HEK293 (cell line): ENCODE measurements around the gene LRIT3.

Experiments
- CTCF ChIA-PET: fragments of 350-600 bp; formaldehyde crosslinking; extraction: SDS; loops from one replicate; lab custom pipeline; 2021; ENCODE audit warnings: antibody characterized with exemption; lab: Yijun Ruan, JAX
- POLR2A ChIA-PET: fragments of 300-600 bp; formaldehyde crosslinking; extraction: SDS; loops from one replicate; lab custom pipeline; 2020; ENCODE audit warnings: antibody characterized with exemption, inconsistent platforms; lab: Yijun Ruan, JAX
- H3K27ac ChIP-seq: fragments of 200-500 bp; sonication (Bioruptor generic); 2 replicates; pipeline ENCODE4 v1.5.1; 2014; ENCODE audit warnings: low read depth, low read length, control low read depth, inconsistent platforms; ENCODE audit errors: extremely low read depth
- H3K36me3 ChIP-seq, 2 experiments: fragments of 200-500 bp in 1 of 2; sonication (Bioruptor generic) in 1 of 2; 1 replicate in 1 of 2; 2 replicates in 1 of 2; pipeline ENCODE4 v1.5.1; 2014 to 2017; ENCODE audit warnings: inconsistent platforms in 2 of 2, low read length in 2 of 2; ENCODE audit not compliant: control insufficient read depth in 2 of 2, insufficient read depth in 1 of 2
- H3K4me1 ChIP-seq: fragments of 200-500 bp; sonication (Bioruptor generic); 2 replicates; pipeline ENCODE4 v1.5.1; 2014; ENCODE audit warnings: mild to moderate bottlenecking, low read length, inconsistent platforms; ENCODE audit not compliant: control insufficient read depth, insufficient read depth
- H3K4me3 ChIP-seq: 2 replicates; pipeline ENCODE4 v1.5.1; 2011; ENCODE audit warnings: low read depth, mild to moderate bottlenecking, control low read depth, low read length, moderate library complexity
- H3K9me3 ChIP-seq: fragments of 200-500 bp; sonication (Bioruptor generic); 2 replicates; pipeline ENCODE4 v1.5.1; 2014; ENCODE audit warnings: low read depth, low read length, inconsistent platforms; ENCODE audit not compliant: control insufficient read depth, insufficient read depth
- BCL11A ChIP-seq: fragments of 450-650 bp; formaldehyde crosslinking; IDR thresholded peaks from 2 replicates; pipeline ENCODE4 v1.5.1; 2016; ENCODE audit warnings: low read depth, missing biosample characterization, missing genetic modification characterization
- HOXD13 ChIP-seq: sonication (generic); formaldehyde crosslinking; IDR thresholded peaks from 2 replicates; pipeline ENCODE4 v1.8.0; 2022; ENCODE audit warnings: missing genetic modification reagents, borderline replicate concordance
- KLF7 ChIP-seq: fragments of 450-650 bp; formaldehyde crosslinking; IDR thresholded peaks from 2 replicates; pipeline ENCODE4 v1.5.1; 2016; ENCODE audit warnings: missing biosample characterization, missing genetic modification characterization, borderline replicate concordance
- MZF1 ChIP-seq: fragments of 450-650 bp; formaldehyde crosslinking; IDR thresholded peaks from 2 replicates; pipeline ENCODE4 v1.5.1; 2017; ENCODE audit warnings: missing biosample characterization, missing genetic modification characterization, borderline replicate concordance
- SCRT1 ChIP-seq: fragments of 450-650 bp; formaldehyde crosslinking; IDR thresholded peaks from 2 replicates; pipeline ENCODE4 v1.5.1; 2016; ENCODE audit warnings: missing biosample characterization, missing genetic modification characterization, borderline replicate concordance
- SETDB1 ChIP-seq: IDR thresholded peaks from one replicate; pipeline ENCODE4 v1.6.1; 2017; ENCODE audit warnings: mild to moderate bottlenecking, low read length, moderate library complexity, mixed read lengths; ENCODE audit not compliant: insufficient read length
- SP3 ChIP-seq: fragments of 450-650 bp; formaldehyde crosslinking; IDR thresholded peaks from 2 replicates; pipeline ENCODE4 v1.5.1; 2016; ENCODE audit warnings: missing biosample characterization, missing genetic modification characterization
- TRIM28 ChIP-seq: IDR thresholded peaks from 2 replicates; pipeline ENCODE4 v1.6.1; 2011; ENCODE audit warnings: low read length, control low read depth, borderline replicate concordance
- ZIC2 ChIP-seq: fragments of 450-650 bp; formaldehyde crosslinking; IDR thresholded peaks from 2 replicates; pipeline ENCODE4 v1.5.1; 2016; ENCODE audit warnings: missing biosample characterization, missing genetic modification characterization
- ZNF157 ChIP-seq: fragments of 450-650 bp; formaldehyde crosslinking; IDR thresholded peaks from 2 replicates; pipeline ENCODE4 v1.5.1; 2016; ENCODE audit warnings: missing biosample characterization, missing genetic modification characterization
- ZNF175 ChIP-seq: fragments of 450-650 bp; formaldehyde crosslinking; IDR thresholded peaks from 2 replicates; pipeline ENCODE4 v1.5.1; 2016; ENCODE audit warnings: missing biosample characterization, missing genetic modification characterization
- ZNF211 ChIP-seq: fragments of 450-650 bp; formaldehyde crosslinking; IDR thresholded peaks from 2 replicates; pipeline ENCODE4 v1.5.1; 2016; ENCODE audit warnings: low read depth, missing biosample characterization, missing genetic modification characterization
- ZNF248 ChIP-seq: fragments of 450-650 bp; formaldehyde crosslinking; IDR thresholded peaks from 2 replicates; pipeline ENCODE4 v1.5.1; 2017; ENCODE audit warnings: missing biosample characterization, missing genetic modification characterization
- ZNF548 ChIP-seq: fragments of 450-650 bp; formaldehyde crosslinking; IDR thresholded peaks from 2 replicates; pipeline ENCODE4 v1.5.1; 2016; ENCODE audit warnings: missing biosample characterization, missing genetic modification characterization
- ZNF596 ChIP-seq: fragments of 450-650 bp; IDR thresholded peaks from 2 replicates; pipeline ENCODE4 v1.5.0; 2018; ENCODE audit warnings: missing biosample characterization, mild to moderate bottlenecking, missing genetic modification characterization, moderate library complexity
- ZNF610 ChIP-seq: fragments of 450-650 bp; formaldehyde crosslinking; IDR thresholded peaks from 2 replicates; pipeline ENCODE4 v1.5.1; 2016; ENCODE audit warnings: missing biosample characterization, missing genetic modification characterization, borderline replicate concordance
- ZNF621 ChIP-seq: fragments of 450-650 bp; formaldehyde crosslinking; IDR thresholded peaks from 2 replicates; pipeline ENCODE4 v1.5.1; 2017; ENCODE audit warnings: missing biosample characterization, missing genetic modification characterization
- ZNF677 ChIP-seq: fragments of 450-650 bp; IDR thresholded peaks from 2 replicates; pipeline ENCODE4 v1.5.0; 2018; ENCODE audit warnings: missing biosample characterization, mild to moderate bottlenecking, missing genetic modification characterization, moderate library complexity
- ZNF837 ChIP-seq: fragments of 450-650 bp; formaldehyde crosslinking; IDR thresholded peaks from 2 replicates; pipeline ENCODE4 v1.5.1; 2016; ENCODE audit warnings: missing biosample characterization, missing genetic modification characterization
- ZSCAN23 ChIP-seq: fragments of 450-650 bp; formaldehyde crosslinking; IDR thresholded peaks from 2 replicates; pipeline ENCODE4 v1.5.1; 2016; ENCODE audit warnings: missing biosample characterization, missing genetic modification characterization
- ZSCAN30 ChIP-seq: fragments of 450-650 bp; IDR thresholded peaks from 2 replicates; pipeline ENCODE4 v1.5.1; 2018; ENCODE audit warnings: missing biosample characterization, mild to moderate bottlenecking, missing genetic modification characterization, moderate library complexity
- TF ChIP-seq, protein P1 (sequence below): fragments of 450-650 bp; formaldehyde crosslinking; IDR thresholded peaks from 2 replicates; pipeline ENCODE4 v1.5.1; 2017; ENCODE audit warnings: missing biosample characterization, mild to moderate bottlenecking, missing genetic modification characterization, moderate library complexity
- TF ChIP-seq, protein P2 (sequence below): fragments of 450-650 bp; formaldehyde crosslinking; IDR thresholded peaks from 2 replicates; pipeline ENCODE4 v1.5.1; 2016; ENCODE audit warnings: missing biosample characterization, missing genetic modification characterization

Gene LRIT3

GRCh38 chr4:109864134-109864533 lies 16.2 kb downstream of the LRIT3 start:
- no peaks in the 10 kb centered on the region for H3K9me3 ChIP-seq
- no peak overlapping the region for H3K4me3 ChIP-seq
- ChIA-PET POLR2A (no interaction called here), CTCF (interaction anchor here (1.0 kb wide), 1 partner anchor 12 kb away, joined by 3 read pairs; no protein-coding TSS in a partner anchor)
- TF ChIP-seq, protein P1, sequence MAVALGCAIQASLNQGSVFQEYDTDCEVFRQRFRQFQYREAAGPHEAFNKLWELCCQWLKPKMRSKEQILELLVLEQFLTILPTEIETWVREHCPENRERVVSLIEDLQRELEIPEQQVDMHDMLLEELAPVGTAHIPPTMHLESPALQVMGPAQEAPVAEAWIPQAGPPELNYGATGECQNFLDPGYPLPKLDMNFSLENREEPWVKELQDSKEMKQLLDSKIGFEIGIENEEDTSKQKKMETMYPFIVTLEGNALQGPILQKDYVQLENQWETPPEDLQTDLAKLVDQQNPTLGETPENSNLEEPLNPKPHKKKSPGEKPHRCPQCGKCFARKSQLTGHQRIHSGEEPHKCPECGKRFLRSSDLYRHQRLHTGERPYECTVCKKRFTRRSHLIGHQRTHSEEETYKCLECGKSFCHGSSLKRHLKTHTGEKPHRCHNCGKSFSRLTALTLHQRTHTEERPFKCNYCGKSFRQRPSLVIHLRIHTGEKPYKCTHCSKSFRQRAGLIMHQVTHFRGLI (tag by site-specific recombination): no peak
- H3K27ac ChIP-seq: no peak overlapping the region
- no peaks in the 10 kb centered on the region for H3K4me1 ChIP-seq
- H3K36me3 ChIP-seq: no peaks in the 10 kb centered on the region

DNA sequence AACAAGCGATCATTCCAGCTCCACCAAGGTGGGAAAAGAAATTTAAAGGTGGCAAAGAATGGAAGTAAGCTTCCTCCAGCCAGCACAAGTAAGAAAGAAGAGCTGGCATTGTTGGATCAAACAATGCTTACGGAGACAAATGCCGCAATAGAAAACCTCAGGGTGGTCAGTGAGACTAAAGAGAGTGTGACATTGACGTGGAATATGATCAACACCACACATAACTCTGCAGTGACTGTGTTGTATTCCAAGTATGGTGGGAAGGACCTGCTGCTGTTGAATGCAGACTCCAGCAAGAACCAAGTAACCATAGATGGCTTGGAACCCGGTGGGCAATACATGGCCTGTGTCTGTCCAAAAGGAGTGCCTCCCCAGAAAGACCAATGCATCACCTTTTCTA lies 22.2 kb downstream of the LRIT3 start:
- Histone ChIP-seq H3K36me3 (no peaks in the 10 kb centered on the region), H3K4me1 (no peaks in the 10 kb centered on the region; the same call in 1 of the 2 replicates), H3K9me3 (no peaks in the 10 kb centered on the region), H3K4me3 (no peak overlapping the region), H3K27ac (no peak overlapping the region)
- TF ChIP-seq ZNF677 (tag by site-specific recombination) (no peak), HOXD13 (CRISPR knock-in tag) (no peak), TRIM28 (no peak), ZNF248 (tag by site-specific recombination) (no peak), ZNF157 (tag by site-specific recombination) (no peak), MZF1 (no peak), ZNF211 (tag by site-specific recombination) (no peak), ZSCAN30 (tag by site-specific recombination) (no peak), ZSCAN23 (tag by site-specific recombination) (no peak)
- TF ChIP-seq, protein P2, sequence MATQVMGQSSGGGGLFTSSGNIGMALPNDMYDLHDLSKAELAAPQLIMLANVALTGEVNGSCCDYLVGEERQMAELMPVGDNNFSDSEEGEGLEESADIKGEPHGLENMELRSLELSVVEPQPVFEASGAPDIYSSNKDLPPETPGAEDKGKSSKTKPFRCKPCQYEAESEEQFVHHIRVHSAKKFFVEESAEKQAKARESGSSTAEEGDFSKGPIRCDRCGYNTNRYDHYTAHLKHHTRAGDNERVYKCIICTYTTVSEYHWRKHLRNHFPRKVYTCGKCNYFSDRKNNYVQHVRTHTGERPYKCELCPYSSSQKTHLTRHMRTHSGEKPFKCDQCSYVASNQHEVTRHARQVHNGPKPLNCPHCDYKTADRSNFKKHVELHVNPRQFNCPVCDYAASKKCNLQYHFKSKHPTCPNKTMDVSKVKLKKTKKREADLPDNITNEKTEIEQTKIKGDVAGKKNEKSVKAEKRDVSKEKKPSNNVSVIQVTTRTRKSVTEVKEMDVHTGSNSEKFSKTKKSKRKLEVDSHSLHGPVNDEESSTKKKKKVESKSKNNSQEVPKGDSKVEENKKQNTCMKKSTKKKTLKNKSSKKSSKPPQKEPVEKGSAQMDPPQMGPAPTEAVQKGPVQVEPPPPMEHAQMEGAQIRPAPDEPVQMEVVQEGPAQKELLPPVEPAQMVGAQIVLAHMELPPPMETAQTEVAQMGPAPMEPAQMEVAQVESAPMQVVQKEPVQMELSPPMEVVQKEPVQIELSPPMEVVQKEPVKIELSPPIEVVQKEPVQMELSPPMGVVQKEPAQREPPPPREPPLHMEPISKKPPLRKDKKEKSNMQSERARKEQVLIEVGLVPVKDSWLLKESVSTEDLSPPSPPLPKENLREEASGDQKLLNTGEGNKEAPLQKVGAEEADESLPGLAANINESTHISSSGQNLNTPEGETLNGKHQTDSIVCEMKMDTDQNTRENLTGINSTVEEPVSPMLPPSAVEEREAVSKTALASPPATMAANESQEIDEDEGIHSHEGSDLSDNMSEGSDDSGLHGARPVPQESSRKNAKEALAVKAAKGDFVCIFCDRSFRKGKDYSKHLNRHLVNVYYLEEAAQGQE (tag by site-specific recombination): no peak
- POLR2A ChIA-PET: no interaction called here
- CTCF ChIA-PET: interaction anchor here (0.7 kb wide), 1 partner anchor 109 kb away, joined by 3 read pairs; no protein-coding TSS in a partner anchor

GRCh38 chr4:109872065-109872464 lies 24.2 kb downstream of the LRIT3 start:
- H3K9me3 ChIP-seq: no peaks in the 10 kb centered on the region
- H3K4me3 ChIP-seq: no peak overlapping the region
- ChIA-PET POLR2A (no interaction called here), CTCF (no interaction called here)
- no peaks in the 10 kb centered on the region for H3K36me3 ChIP-seq
- H3K27ac ChIP-seq: no peak overlapping the region
- H3K4me1 ChIP-seq: no peaks in the 10 kb centered on the region; the same call in 1 of the 2 replicates
- TF ChIP-seq ZNF621 (tag by site-specific recombination) (no peak), BCL11A (tag by site-specific recombination) (no peak), ZNF837 (tag by site-specific recombination) (no peak), ZNF610 (tag by site-specific recombination) (no peak), SCRT1 (tag by site-specific recombination) (no peak), ZNF175 (tag by site-specific recombination) (no peak), SETDB1 (no peak), ZIC2 (tag by site-specific recombination) (no peak), ZNF596 (no peak), KLF7 (tag by site-specific recombination) (no peak), ZNF548 (tag by site-specific recombination) (no peak), SP3 (tag by site-specific recombination) (no peak)
